HG03432 (cell line): Measurements from ENCODE around the gene SPTBN2.
"Not testable (repeated sequence)": the region's sequence is repeated elsewhere in the genome, so short reads cannot be mapped to it uniquely, and the experiment has no call there.

Source experiments
- ATAC-seq: cut with Tn5 transposase; IDR thresholded peaks from one replicate; pipeline ENCODE4 v1.9.1; 2021; ENCODE audit warnings: mild to moderate bottlenecking, moderate library complexity; ENCODE audit not compliant: unreplicated experiment

The SPTBN2 gene

GRCh38 chr11:66725114-66725513 is 3.9 kb downstream of the SPTBN2 start:
- ATAC-seq, result no peak

GRCh38 chr11:66724167-66724566 is 4.8 kb downstream of the SPTBN2 start:
- not testable (repeated sequence) for ATAC-seq

- no peak for ATAC-seq
Observed at GRCh38 chr11:66723693-66724092, 5.3 kb downstream of the SPTBN2 start.

GRCh38 chr11:66722745-66723651 is 6.0 kb downstream of the SPTBN2 start:
- ATAC-seq, result no peak

- ATAC-seq, result no peak
Observed at GRCh38 chr11:66721939-66722338, 7.1 kb downstream of the SPTBN2 start.

GRCh38 chr11:66720899-66721470 is 8.0 kb downstream of the SPTBN2 start:
- ATAC-seq, result no peak

- ATAC-seq, result no peak
Observed at GRCh38 chr11:66720223-66720898, 8.7 kb downstream of the SPTBN2 start.

- ATAC-seq, result no peak
Observed at GRCh38 chr11:66719111-66719872, 9.7 kb downstream of the SPTBN2 start.

GRCh38 chr11:66718320-66718971 is 10.6 kb downstream of the SPTBN2 start:
- no peak for ATAC-seq

- no peak for ATAC-seq
Observed at GRCh38 chr11:66717925-66718319, 11.1 kb downstream of the SPTBN2 start.

GRCh38 chr11:66716996-66717395 is 12.0 kb downstream of the SPTBN2 start:
- no peak for ATAC-seq

- ATAC-seq, result no peak
Observed at GRCh38 chr11:66715346-66716085, 13.5 kb downstream of the SPTBN2 start.

- ATAC-seq, result no peak
Observed at GRCh38 chr11:66713746-66714480, 15.1 kb downstream of the SPTBN2 start.

GRCh38 chr11:66710384-66710930 is 18.6 kb downstream of the SPTBN2 start:
- ATAC-seq, result no peak

GRCh38 chr11:66708701-66709100 is 20.3 kb downstream of the SPTBN2 start:
- ATAC-seq, result no peak

GRCh38 chr11:66708094-66708493 is 20.9 kb downstream of the SPTBN2 start:
- no peak for ATAC-seq

GRCh38 chr11:66707486-66707885 is 21.5 kb downstream of the SPTBN2 start:
- ATAC-seq, result no peak

- ATAC-seq, result no peak
Observed at GRCh38 chr11:66706989-66707388, 22.0 kb downstream of the SPTBN2 start.
